ENCODE measurements around the gene PUS1. TPM values are rescaled to one million over a fixed set of nuclear protein-coding genes. Genes with fewer than 3 reads are reported as not detected.

Gene PUS1
- total RNA-seq, 1 experiment from 2014 or later, result 77.3 TPM

DNA sequence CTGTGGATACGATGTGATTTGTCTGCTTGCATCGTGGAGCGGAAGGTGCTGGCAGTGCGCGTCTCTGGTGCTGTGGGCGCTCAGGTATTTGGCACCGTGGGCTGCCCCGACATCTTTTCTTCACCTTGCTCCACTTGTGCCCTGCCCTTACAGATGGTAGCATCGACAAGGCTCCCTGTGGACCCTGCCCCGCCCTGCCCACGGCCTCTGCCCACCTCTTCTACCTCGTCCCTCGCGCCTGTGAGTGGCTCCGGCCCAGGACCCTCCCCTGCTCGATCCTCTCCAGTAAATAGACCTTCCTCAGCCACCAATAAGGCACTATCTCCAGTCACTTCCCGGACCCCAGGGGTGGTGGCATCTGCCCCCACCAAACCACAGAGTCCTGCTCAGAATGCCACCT lies 57.3 kb downstream of the PUS1 start:
- Histone ChIP-seq H3K4me3 (replicated peaks in 1 of 2; ENCODE audit: low read depth in 1 of 2, low read length in 2 of 2) (no peak overlapping the region), H3K27me3 (ENCODE audit: insufficient read depth, low read length) (no peaks in the 10 kb centered on the region), H3K9me3 (ENCODE audit: control insufficient read depth in 1 of 2, insufficient read depth in 1 of 2, low read depth in 1 of 2, low read length in 2 of 2) (no peaks in the 10 kb centered on the region), H3K79me2 (ENCODE audit: insufficient read depth, low read length) (0 out of 2 replicates have a peak, but pooled peaks cover 6% of the 10 kb centered on the region), H3K4me2 (ENCODE audit: low read length) (no peak overlapping the region), H3K36me3 (ENCODE audit: control insufficient read depth in 1 of 2, insufficient read depth in 2 of 2, low read length in 2 of 2) (peaks cover 31 to 36% of the 10 kb centered on the region in 2 experiments; a peak in 3 of 4 replicates), H3K9me2 (ENCODE audit: insufficient read depth) (no peaks in the 10 kb centered on the region), H4K20me1 (ENCODE audit: insufficient read depth) (no peaks in the 10 kb centered on the region), H3K9ac (ENCODE audit: low read length) (no peak overlapping the region), H2AFZ (ENCODE audit: low read depth, low read length, poor library complexity, severe bottlenecking) (no peak overlapping the region), H3K27ac (ENCODE audit: low read depth, low read length) (no peak overlapping the region), H3K4me1 (ENCODE audit: control insufficient read depth in 1 of 2, insufficient read depth in 2 of 2, low read length in 2 of 2) (no peaks in the 10 kb centered on the region)
- ChIA-PET RAD21 (ENCODE audit: low non-redundant PET in 1 of 2, low total read pairs in 2 of 2, uncharacterized antibody in 2 of 2, unreplicated experiment in 2 of 2) (no interaction called here), CTCF (no interaction called here), POLR2A (no interaction called here)
- ATAC-seq (no peak), DNase-seq (ENCODE audit: low read depth, low spot score) (no peak)
- TF ChIP-seq, protein P1, sequence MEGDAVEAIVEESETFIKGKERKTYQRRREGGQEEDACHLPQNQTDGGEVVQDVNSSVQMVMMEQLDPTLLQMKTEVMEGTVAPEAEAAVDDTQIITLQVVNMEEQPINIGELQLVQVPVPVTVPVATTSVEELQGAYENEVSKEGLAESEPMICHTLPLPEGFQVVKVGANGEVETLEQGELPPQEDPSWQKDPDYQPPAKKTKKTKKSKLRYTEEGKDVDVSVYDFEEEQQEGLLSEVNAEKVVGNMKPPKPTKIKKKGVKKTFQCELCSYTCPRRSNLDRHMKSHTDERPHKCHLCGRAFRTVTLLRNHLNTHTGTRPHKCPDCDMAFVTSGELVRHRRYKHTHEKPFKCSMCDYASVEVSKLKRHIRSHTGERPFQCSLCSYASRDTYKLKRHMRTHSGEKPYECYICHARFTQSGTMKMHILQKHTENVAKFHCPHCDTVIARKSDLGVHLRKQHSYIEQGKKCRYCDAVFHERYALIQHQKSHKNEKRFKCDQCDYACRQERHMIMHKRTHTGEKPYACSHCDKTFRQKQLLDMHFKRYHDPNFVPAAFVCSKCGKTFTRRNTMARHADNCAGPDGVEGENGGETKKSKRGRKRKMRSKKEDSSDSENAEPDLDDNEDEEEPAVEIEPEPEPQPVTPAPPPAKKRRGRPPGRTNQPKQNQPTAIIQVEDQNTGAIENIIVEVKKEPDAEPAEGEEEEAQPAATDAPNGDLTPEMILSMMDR (IDR thresholded peaks at IDR 0.05 in 2 of 3, conservative IDR thresholded peaks at IDR 0.05 in 1 of 3; ENCODE audit: borderline replicate concordance in 1 of 3, insufficient read depth in 1 of 3, low read depth in 2 of 3, low read length in 2 of 3), result no peak
- no peak for TF ChIP-seq EGR1 (IDR thresholded peaks at IDR 0.05; ENCODE audit: low read depth)
- TF ChIP-seq EZH2 (IDR thresholded peaks at IDR 0.05), result no peak
- TF ChIP-seq FOSL1 (IDR thresholded peaks at IDR 0.05; ENCODE audit: low read depth), result no peak
- no peak for TF ChIP-seq YY1 (IDR thresholded peaks at IDR 0.05; ENCODE audit: extremely low read depth, insufficient replicate concordance, low read depth, low read length)
- no peak for TF ChIP-seq SIN3A (IDR thresholded peaks at IDR 0.05; ENCODE audit: low read depth)
- TF ChIP-seq RAD21 (IDR thresholded peaks at IDR 0.05; ENCODE audit: low read depth), result no peak
- TF ChIP-seq CEBPB (IDR thresholded peaks at IDR 0.05; ENCODE audit: low read depth), result no peak
- TF ChIP-seq TCF7L2 (IDR thresholded peaks at IDR 0.05; ENCODE audit: borderline replicate concordance, extremely low read depth, insufficient read depth, insufficient read length), result no peak
- intact Hi-C loops (cut with micrococcal nuclease), result no loop called here
- no TSS peak for BruUV-seq (replicated peaks)

DNA sequence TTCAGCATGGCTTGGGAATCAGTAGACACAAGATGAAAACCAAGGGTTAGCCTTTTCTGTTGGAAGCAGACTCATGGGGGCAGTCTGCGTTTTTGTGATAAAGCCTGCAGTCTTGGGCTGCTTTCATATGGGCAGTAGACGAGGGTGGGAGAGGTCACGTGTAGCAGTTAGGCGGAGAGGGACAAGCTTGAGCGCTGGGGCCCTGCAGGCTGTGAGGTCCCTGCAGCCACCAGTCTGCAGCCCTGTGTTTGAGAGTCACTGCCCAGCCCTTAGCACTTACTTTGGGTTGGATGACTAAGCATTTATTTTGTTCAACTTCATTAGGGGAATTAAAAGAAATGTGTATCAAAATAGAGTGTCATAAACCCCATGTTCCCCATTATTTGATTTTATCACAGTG lies 57.8 kb downstream of the PUS1 start:
- H3K9me2 ChIP-seq (ENCODE audit: insufficient read depth), result no peaks in the 10 kb centered on the region
- no peak overlapping the region for H3K9ac ChIP-seq (ENCODE audit: low read length)
- no peaks in the 10 kb centered on the region for H3K9me3 ChIP-seq (ENCODE audit: control insufficient read depth in 1 of 2, insufficient read depth in 1 of 2, low read depth in 1 of 2, low read length in 2 of 2)
- H4K20me1 ChIP-seq (ENCODE audit: insufficient read depth), result no peaks in the 10 kb centered on the region
- H3K4me2 ChIP-seq (ENCODE audit: low read length), result no peak overlapping the region
- ChIA-PET CTCF (no interaction called here), POLR2A (no interaction called here), RAD21 (ENCODE audit: low non-redundant PET in 1 of 2, low total read pairs in 2 of 2, uncharacterized antibody in 2 of 2, unreplicated experiment in 2 of 2) (no interaction called here)
- intact Hi-C loops (cut with micrococcal nuclease), result no loop called here
- H3K79me2 ChIP-seq (ENCODE audit: insufficient read depth, low read length), result 0 out of 2 replicates have a peak, but pooled peaks cover 6% of the 10 kb centered on the region
- peaks cover 32 to 33% of the 10 kb centered on the region in 2 experiments; a peak in 3 of 4 replicates for H3K36me3 ChIP-seq (ENCODE audit: control insufficient read depth in 1 of 2, insufficient read depth in 2 of 2, low read length in 2 of 2)
- H3K4me1 ChIP-seq (ENCODE audit: control insufficient read depth in 1 of 2, insufficient read depth in 2 of 2, low read length in 2 of 2), result no peaks in the 10 kb centered on the region
- no peak overlapping the region for H3K27ac ChIP-seq (ENCODE audit: low read depth, low read length)
- no TSS peak for BruUV-seq (replicated peaks)
- DNase-seq (ENCODE audit: low read depth, low spot score) (no peak), ATAC-seq (no peak)
- H2AFZ ChIP-seq (ENCODE audit: low read depth, low read length, poor library complexity, severe bottlenecking), result no peak overlapping the region
- H3K27me3 ChIP-seq (ENCODE audit: insufficient read depth, low read length), result no peaks in the 10 kb centered on the region
- no peak overlapping the region for H3K4me3 ChIP-seq (replicated peaks in 1 of 2; ENCODE audit: low read depth in 1 of 2, low read length in 2 of 2)
- TF ChIP-seq CBX3 (IDR thresholded peaks at IDR 0.05; ENCODE audit: low read depth) (no peak), ZFX (IDR thresholded peaks at IDR 0.05) (no peak), POLR2A (IDR thresholded peaks at IDR 0.05; ENCODE audit: borderline replicate concordance, extremely low read depth, insufficient read depth, insufficient read length) (no peak), TCF7L2 (IDR thresholded peaks at IDR 0.05; ENCODE audit: borderline replicate concordance, extremely low read depth, insufficient read depth, insufficient read length) (no peak), ZNF274 (IDR thresholded peaks at IDR 0.05; ENCODE audit: low read depth, low read length) (no peak), FOSL1 (IDR thresholded peaks at IDR 0.05; ENCODE audit: low read depth) (no peak), SP1 (IDR thresholded peaks at IDR 0.05; ENCODE audit: low read depth) (no peak), SRF (IDR thresholded peaks at IDR 0.05; ENCODE audit: low read depth) (no peak), EZH2 (IDR thresholded peaks at IDR 0.05) (no peak), CEBPB (IDR thresholded peaks at IDR 0.05; ENCODE audit: low read depth) (no peak)
- TF ChIP-seq, protein P2, sequence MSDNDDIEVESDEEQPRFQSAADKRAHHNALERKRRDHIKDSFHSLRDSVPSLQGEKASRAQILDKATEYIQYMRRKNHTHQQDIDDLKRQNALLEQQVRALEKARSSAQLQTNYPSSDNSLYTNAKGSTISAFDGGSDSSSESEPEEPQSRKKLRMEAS (IDR thresholded peaks at IDR 0.05), result no peak
- TF ChIP-seq, protein P3, sequence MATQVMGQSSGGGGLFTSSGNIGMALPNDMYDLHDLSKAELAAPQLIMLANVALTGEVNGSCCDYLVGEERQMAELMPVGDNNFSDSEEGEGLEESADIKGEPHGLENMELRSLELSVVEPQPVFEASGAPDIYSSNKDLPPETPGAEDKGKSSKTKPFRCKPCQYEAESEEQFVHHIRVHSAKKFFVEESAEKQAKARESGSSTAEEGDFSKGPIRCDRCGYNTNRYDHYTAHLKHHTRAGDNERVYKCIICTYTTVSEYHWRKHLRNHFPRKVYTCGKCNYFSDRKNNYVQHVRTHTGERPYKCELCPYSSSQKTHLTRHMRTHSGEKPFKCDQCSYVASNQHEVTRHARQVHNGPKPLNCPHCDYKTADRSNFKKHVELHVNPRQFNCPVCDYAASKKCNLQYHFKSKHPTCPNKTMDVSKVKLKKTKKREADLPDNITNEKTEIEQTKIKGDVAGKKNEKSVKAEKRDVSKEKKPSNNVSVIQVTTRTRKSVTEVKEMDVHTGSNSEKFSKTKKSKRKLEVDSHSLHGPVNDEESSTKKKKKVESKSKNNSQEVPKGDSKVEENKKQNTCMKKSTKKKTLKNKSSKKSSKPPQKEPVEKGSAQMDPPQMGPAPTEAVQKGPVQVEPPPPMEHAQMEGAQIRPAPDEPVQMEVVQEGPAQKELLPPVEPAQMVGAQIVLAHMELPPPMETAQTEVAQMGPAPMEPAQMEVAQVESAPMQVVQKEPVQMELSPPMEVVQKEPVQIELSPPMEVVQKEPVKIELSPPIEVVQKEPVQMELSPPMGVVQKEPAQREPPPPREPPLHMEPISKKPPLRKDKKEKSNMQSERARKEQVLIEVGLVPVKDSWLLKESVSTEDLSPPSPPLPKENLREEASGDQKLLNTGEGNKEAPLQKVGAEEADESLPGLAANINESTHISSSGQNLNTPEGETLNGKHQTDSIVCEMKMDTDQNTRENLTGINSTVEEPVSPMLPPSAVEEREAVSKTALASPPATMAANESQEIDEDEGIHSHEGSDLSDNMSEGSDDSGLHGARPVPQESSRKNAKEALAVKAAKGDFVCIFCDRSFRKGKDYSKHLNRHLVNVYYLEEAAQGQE (IDR thresholded peaks at IDR 0.05; ENCODE audit: low read depth), result no peak

Data from HCT116 (cell line).